HUES48 (cell line): ENCODE measurements around the gene SERPINB8.

Experiments
- H3K27ac ChIP-seq: one replicate; pipeline ENCODE4 v1.7.0; 2013; ENCODE audit warnings: low read depth, low read length, inconsistent platforms
- H3K27me3 ChIP-seq: 2 replicates; pipeline ENCODE4 v1.6.1; 2013; ENCODE audit warnings: mild to moderate bottlenecking, low read length; ENCODE audit not compliant: control insufficient read depth, insufficient read depth
- H3K36me3 ChIP-seq: 2 replicates; pipeline ENCODE4 v1.6.1; 2013; ENCODE audit warnings: low read length; ENCODE audit not compliant: control insufficient read depth, insufficient read depth
- H3K4me1 ChIP-seq: 2 replicates; pipeline ENCODE4 v1.6.1; 2013; ENCODE audit warnings: mild to moderate bottlenecking, low read length; ENCODE audit not compliant: control insufficient read depth, insufficient read depth
- H3K4me3 ChIP-seq: 2 replicates; pipeline ENCODE4 v1.5.1; 2013; ENCODE audit warnings: mild to moderate bottlenecking, low read depth, low read length
- H3K9ac ChIP-seq: 2 replicates; pipeline ENCODE4 v1.6.1; 2013; ENCODE audit warnings: mild to moderate bottlenecking, low read depth, low read length, moderate library complexity
- H3K9me3 ChIP-seq: 2 replicates; pipeline ENCODE4 v1.6.1; 2013; ENCODE audit warnings: low read length; ENCODE audit not compliant: control insufficient read depth, insufficient read depth

SERPINB8 gene

GRCh38 chr18:64017870-64018269 is 48.0 kb downstream of the SERPINB8 start:
- Histone ChIP-seq H3K27ac (no peak overlapping the region), H3K9me3 (no peaks in the 10 kb centered on the region), H3K36me3 (no peaks in the 10 kb centered on the region), H3K4me3 (no peak overlapping the region), H3K4me1 (peaks cover 25% of the 10 kb centered on the region), H3K27me3 (no peaks in the 10 kb centered on the region), H3K9ac (no peak overlapping the region)

GRCh38 chr18:64019922-64020756 is 50.3 kb downstream of the SERPINB8 start:
- H3K4me3 ChIP-seq, result no peak overlapping the region
- no peak overlapping the region for H3K9ac ChIP-seq
- no peaks in the 10 kb centered on the region for H3K9me3 ChIP-seq
- H3K27ac ChIP-seq, result no peak overlapping the region
- no peaks in the 10 kb centered on the region for H3K27me3 ChIP-seq
- no peaks in the 10 kb centered on the region for H3K36me3 ChIP-seq
- peaks cover 25% of the 10 kb centered on the region for H3K4me1 ChIP-seq

- Histone ChIP-seq H3K27me3 (no peaks in the 10 kb centered on the region), H3K4me3 (no peak overlapping the region), H3K9me3 (no peaks in the 10 kb centered on the region), H3K9ac (no peak overlapping the region), H3K4me1 (no peaks in the 10 kb centered on the region; the same call in 1 of the 2 replicates), H3K36me3 (no peaks in the 10 kb centered on the region), H3K27ac (no peak overlapping the region)
Measured at GRCh38 chr18:64026350-64026749, 56.5 kb downstream of the SERPINB8 start.

- Histone ChIP-seq H3K36me3 (no peaks in the 10 kb centered on the region), H3K27me3 (no peaks in the 10 kb centered on the region)
Measured at GRCh38 chr18:64027931-64028695, 58.2 kb downstream of the SERPINB8 start.

GRCh38 chr18:64029096-64029495 is 59.2 kb downstream of the SERPINB8 start:
- Histone ChIP-seq H3K4me3 (no peak overlapping the region), H3K36me3 (no peaks in the 10 kb centered on the region), H3K9ac (no peak overlapping the region), H3K4me1 (no peaks in the 10 kb centered on the region; the same call in 1 of the 2 replicates), H3K27ac (no peak overlapping the region), H3K27me3 (no peaks in the 10 kb centered on the region), H3K9me3 (no peaks in the 10 kb centered on the region)

More at GRCh38 chr18:64027931-64028695, 58.2 kb downstream of the SERPINB8 start:
- H3K9me3 ChIP-seq, result no peaks in the 10 kb centered on the region
- H3K9ac ChIP-seq, result no peak overlapping the region
- H3K27ac ChIP-seq, result no peak overlapping the region
- H3K4me1 ChIP-seq, result no peaks in the 10 kb centered on the region; the same call in 1 of the 2 replicates
- H3K4me3 ChIP-seq, result no peak overlapping the region

GRCh38 chr18:64031411-64031810 is 61.5 kb downstream of the SERPINB8 start:
- no peaks in the 10 kb centered on the region for H3K9me3 ChIP-seq
- no peaks in the 10 kb centered on the region; the same call in 1 of the 2 replicates for H3K4me1 ChIP-seq
- no peak overlapping the region for H3K27ac ChIP-seq
- no peaks in the 10 kb centered on the region for H3K27me3 ChIP-seq
- no peak overlapping the region for H3K9ac ChIP-seq
- no peaks in the 10 kb centered on the region for H3K36me3 ChIP-seq
- H3K4me3 ChIP-seq, result no peak overlapping the region

GRCh38 chr18:64032312-64032711 is 62.4 kb downstream of the SERPINB8 start:
- Histone ChIP-seq H3K4me3 (no peak overlapping the region), H3K27ac (no peak overlapping the region), H3K9ac (no peak overlapping the region), H3K27me3 (no peaks in the 10 kb centered on the region), H3K36me3 (no peaks in the 10 kb centered on the region), H3K9me3 (no peaks in the 10 kb centered on the region), H3K4me1 (no peaks in the 10 kb centered on the region; the same call in 1 of the 2 replicates)

- no peak overlapping the region for H3K4me3 ChIP-seq
- H3K27me3 ChIP-seq, result no peaks in the 10 kb centered on the region
- H3K27ac ChIP-seq, result no peak overlapping the region
- H3K9me3 ChIP-seq, result peaks cover 9% of the 10 kb centered on the region
- H3K4me1 ChIP-seq, result peaks cover 2% of the 10 kb centered on the region; the same call in 1 of the 2 replicates
- no peak overlapping the region for H3K9ac ChIP-seq
- H3K36me3 ChIP-seq, result no peaks in the 10 kb centered on the region
Measured at GRCh38 chr18:64037812-64038414, 68.0 kb downstream of the SERPINB8 start.
